Lower lobe of right lung (tissue), 2 donors: ENCODE results near the gene SERPINE3. TPM values are rescaled to one million over a fixed set of nuclear protein-coding genes. Genes with fewer than 3 reads are reported as not detected.

Experiments used
- ATAC-seq, 2 donors: fragments of 200-7000 bp; cut with Tn5 transposase; one replicate each; pipeline ENCODE4 v1.9.1; 2020 to 2022; ENCODE audit warnings: mild to moderate bottlenecking in 2 of 2, moderate library complexity in 2 of 2
- DNase-seq: peaks from one replicate; pipeline ENCODE4 v3.0.0-alpha.2; 2020
- H3K27ac ChIP-seq: fragments of 200-600 bp; one replicate; pipeline ENCODE4 v1.8.0; 2022
- H3K27me3 ChIP-seq: fragments of 200-600 bp; one replicate; pipeline ENCODE4 v1.8.0; 2022; ENCODE audit warnings: low read depth
- H3K36me3 ChIP-seq: fragments of 200-600 bp; one replicate; pipeline ENCODE4 v1.8.0; 2022; ENCODE audit warnings: mild to moderate bottlenecking
- H3K4me1 ChIP-seq: fragments of 200-600 bp; one replicate; pipeline ENCODE4 v1.8.0; 2022
- H3K4me3 ChIP-seq: fragments of 200-600 bp; one replicate; pipeline ENCODE4 v1.8.0; 2022; ENCODE audit warnings: mild to moderate bottlenecking
- H3K9me3 ChIP-seq: fragments of 200-600 bp; one replicate; pipeline ENCODE4 v1.8.0; 2022
- CTCF ChIP-seq: fragments of 200-600 bp; IDR thresholded peaks from one replicate; pipeline ENCODE4 v1.8.0; 2022; ENCODE audit warnings: antibody characterized with exemption, mild to moderate bottlenecking
- intact Hi-C: fragments of 100-400 bp; cut with DNase I; formaldehyde crosslinking; loops from one replicate; pipeline ENCODE4 v1.11.0; 2022
- total RNA-seq: library from RNA; stranded (reverse); fragmentation: NEBNext Ultra II Directional; extraction: Animal tissue kit (Norgen Biotek cat#: 25700); gene quantifications from one replicate; pipeline ENCODE4 v1.2.1, GENCODE V29; 2021
- donor health status: DM: no; HTN: yes; CAD: no; lungs with severe emphysema.

The SERPINE3 gene
- total RNA-seq, 1 donor from 2014 or later = not detected

- ATAC-seq (no peak), DNase-seq (no peak)
- intact Hi-C loops = no loop called here
- H3K27ac ChIP-seq = no peak overlapping the region
- no peaks in the 10 kb centered on the region for H3K27me3 ChIP-seq
- H3K9me3 ChIP-seq = no peaks in the 10 kb centered on the region
- H3K4me1 ChIP-seq = no peaks in the 10 kb centered on the region
- no peak for TF ChIP-seq CTCF
- no peaks in the 10 kb centered on the region for H3K36me3 ChIP-seq
- no peak overlapping the region for H3K4me3 ChIP-seq
Measured at GRCh38 chr13:51311957-51312520, 27.5 kb upstream of the SERPINE3 start.

- Histone ChIP-seq H3K36me3 (no peaks in the 10 kb centered on the region), H3K9me3 (no peaks in the 10 kb centered on the region), H3K4me1 (no peaks in the 10 kb centered on the region), H3K27ac (no peak overlapping the region), H3K4me3 (no peak overlapping the region), H3K27me3 (no peaks in the 10 kb centered on the region)
- ATAC-seq (no peak), DNase-seq (no peak)
- no peak for TF ChIP-seq CTCF
- intact Hi-C loops = no loop called here
Measured at GRCh38 chr13:51313619-51314018, 25.9 kb upstream of the SERPINE3 start.

- no peaks in the 10 kb centered on the region for H3K9me3 ChIP-seq
- no peak overlapping the region for H3K27ac ChIP-seq
- no peak for TF ChIP-seq CTCF
- no peaks in the 10 kb centered on the region for H3K4me1 ChIP-seq
- H3K4me3 ChIP-seq = no peak overlapping the region
- no peaks in the 10 kb centered on the region for H3K27me3 ChIP-seq
- intact Hi-C loops = no loop called here
- DNase-seq (no peak), ATAC-seq (no peak)
- no peaks in the 10 kb centered on the region for H3K36me3 ChIP-seq
Measured at GRCh38 chr13:51317262-51317661, 22.2 kb upstream of the SERPINE3 start.

- DNase-seq (no peak), ATAC-seq (no peak)
- Histone ChIP-seq H3K27me3 (no peaks in the 10 kb centered on the region), H3K4me3 (no peak overlapping the region), H3K36me3 (no peaks in the 10 kb centered on the region), H3K9me3 (no peaks in the 10 kb centered on the region), H3K27ac (no peak overlapping the region), H3K4me1 (no peaks in the 10 kb centered on the region)
- TF ChIP-seq CTCF = no peak
- intact Hi-C loops = no loop called here
Measured at GRCh38 chr13:51318015-51318414, 21.5 kb upstream of the SERPINE3 start.

GRCh38 chr13:51318876-51319275, 20.6 kb upstream of the SERPINE3 start:
- no peaks in the 10 kb centered on the region for H3K4me1 ChIP-seq
- H3K27ac ChIP-seq = no peak overlapping the region
- ATAC-seq = no peak
- intact Hi-C loops = no loop called here
- H3K4me3 ChIP-seq = no peak overlapping the region
- no peak for TF ChIP-seq CTCF
- H3K9me3 ChIP-seq = no peaks in the 10 kb centered on the region
- H3K36me3 ChIP-seq = no peaks in the 10 kb centered on the region
- H3K27me3 ChIP-seq = no peaks in the 10 kb centered on the region
- no peak for DNase-seq

GRCh38 chr13:51321836-51322235, 17.7 kb upstream of the SERPINE3 start:
- Histone ChIP-seq H3K9me3 (no peaks in the 10 kb centered on the region), H3K27ac (no peak overlapping the region), H3K4me3 (no peak overlapping the region), H3K27me3 (no peaks in the 10 kb centered on the region), H3K36me3 (no peaks in the 10 kb centered on the region), H3K4me1 (no peaks in the 10 kb centered on the region)
- no peak for TF ChIP-seq CTCF
- intact Hi-C loops = no loop called here
- DNase-seq (no peak), ATAC-seq (no peak)
